ENCODE measurements around the gene MOSPD3.
A peak's percentile ranks its signal among the peaks of the same experiment; 100 is the strongest.

MOSPD3 gene

GRCh38 chr7:100595188-100595587 lies 17.2 kb upstream of the MOSPD3 start:
- DNase-seq: no peak

- DNase-seq: no peak
Observed at GRCh38 chr7:100598425-100598824, 13.9 kb upstream of the MOSPD3 start.

- DNase-seq: no peak
Observed at GRCh38 chr7:100599911-100600729, 12.2 kb upstream of the MOSPD3 start.

GRCh38 chr7:100600730-100601038 lies 11.7 kb upstream of the MOSPD3 start:
- no peak for DNase-seq

- no peak for DNase-seq
Observed at GRCh38 chr7:100602889-100603725, 9.2 kb upstream of the MOSPD3 start.

- DNase-seq: no peak
Observed at GRCh38 chr7:100603726-100604027, 8.7 kb upstream of the MOSPD3 start.

GRCh38 chr7:100604028-100604975 lies 8.0 kb upstream of the MOSPD3 start:
- peak; percentile 87 for DNase-seq

GRCh38 chr7:100604976-100605911 lies 7.1 kb upstream of the MOSPD3 start:
- DNase-seq: peak; percentile 71

GRCh38 chr7:100606313-100606712 lies 6.0 kb upstream of the MOSPD3 start:
- DNase-seq: no peak

- no peak for DNase-seq
Observed at GRCh38 chr7:100607111-100607510, 5.2 kb upstream of the MOSPD3 start.

- no peak for DNase-seq
Observed at GRCh38 chr7:100609958-100610357, 2.4 kb upstream of the MOSPD3 start.

- DNase-seq: peak; percentile 70
Observed at GRCh38 chr7:100612730-100613390, 520 bp downstream of the MOSPD3 start.

GRCh38 chr7:100613412-100614175 lies 1.3 kb downstream of the MOSPD3 start:
- DNase-seq: peak; percentile 55

- DNase-seq: no peak
Observed at GRCh38 chr7:100614308-100614861, 2.0 kb downstream of the MOSPD3 start.

GRCh38 chr7:100620239-100620638 lies 7.9 kb downstream of the MOSPD3 start:
- DNase-seq: no peak

- DNase-seq: no peak
Observed at GRCh38 chr7:100620804-100621203, 8.5 kb downstream of the MOSPD3 start.

GRCh38 chr7:100621554-100621953 lies 9.2 kb downstream of the MOSPD3 start:
- DNase-seq: no peak

- DNase-seq: peak; percentile 93
Observed at GRCh38 chr7:100623951-100624824, 11.8 kb downstream of the MOSPD3 start.

GRCh38 chr7:100626055-100626454 lies 13.7 kb downstream of the MOSPD3 start:
- peak; percentile 23 for DNase-seq

All from hematopoietic multipotent progenitor cell treated with erythropoietin and hydrocortisone succinate and interleukin-3 and kit ligand, for 6 days (in vitro differentiated cells).